Body of pancreas (tissue), 4 donors: ENCODE results near the gene PRRT4. TPM values are rescaled to one million over a fixed set of nuclear protein-coding genes. Genes with fewer than 3 reads are reported as not detected.

ENCODE experiments used
- ATAC-seq: fragments of 150-250 bp; one replicate; pipeline ENCODE4 v1.9.1; 2016
- DNase-seq, 4 donors: peaks; one replicate each; pipeline ENCODE4 v3.0.0-alpha.2; 2019
- H3K27ac ChIP-seq, 4 donors: fragments of 200-600 bp; sonication (generic); 1 replicate in 3 of 4; 2 replicates in 1 of 4; pipeline versions ENCODE4 v1.5.1 to v1.6.1; 2016 to 2019; ENCODE audit warnings: mild to moderate bottlenecking in 1 of 4, mixed read lengths in 1 of 4, moderate library complexity in 1 of 4
- H3K27me3 ChIP-seq, 2 donors: fragments of 200-600 bp; sonication (generic); one replicate each; pipeline ENCODE4 v1.6.0; 2016; ENCODE audit warnings: mild to moderate bottlenecking in 1 of 2
- H3K36me3 ChIP-seq, 2 donors: fragments of 200-600 bp; sonication (generic); replicated peaks in 1 of 2; 2 replicates each; pipeline ENCODE4 v1.5.1; 2016; ENCODE audit warnings: low read depth in 2 of 2; ENCODE audit not compliant: insufficient read depth in 1 of 2
- H3K4me1 ChIP-seq: fragments of 200-600 bp; sonication (generic); one replicate; pipeline ENCODE4 v1.6.0; 2016
- H3K4me3 ChIP-seq, 2 donors: fragments of 200-600 bp; sonication (generic); 1 replicate in 1 of 2; 2 replicates in 1 of 2; pipeline ENCODE4 v1.5.1; 2016 to 2019
- H3K9me3 ChIP-seq, 3 donors: fragments of 200-600 bp; sonication (generic); 1 replicate in 2 of 3; 2 replicates in 1 of 3; pipeline ENCODE4 v1.5.1; 2016
- POLR2A ChIP-seq, 3 donors: fragments of 450-650 bp; IDR thresholded peaks; one replicate each; pipeline ENCODE4 v1.6.1; 2016; ENCODE audit warnings: antibody characterized with exemption in 3 of 3, mild to moderate bottlenecking in 2 of 3
- WGBS, 2 donors: methylation state at CpG; one replicate each; pipeline ENCODE4 v1.1.5; 2017; 5-methylcytosine and 5-hydroxymethylcytosine counted together
- intact Hi-C: fragments of 100-400 bp; cut with DNase I; formaldehyde crosslinking; loops from one replicate; pipeline ENCODE4 v1.15.1; 2023
- total RNA-seq, 2 donors: library from RNA; depleted of rRNA; stranded (reverse); fragments of >200 nt; gene quantifications; one replicate each; pipeline ENCODE4 v1.1.0, GENCODE V29; 2016
- TF ChIP-seq, protein P1 (sequence below), 7 experiments: fragments of 450-650 bp in 4 of 7; fragments of 200-600 bp in 3 of 7; sonication (generic) in 3 of 7; IDR thresholded peaks; one replicate each; pipeline ENCODE4 v1.5.1; 2016 to 2019; ENCODE audit warnings: antibody characterized with exemption in 7 of 7

PRRT4 gene
- total RNA-seq, 2 donors from 2014 or later: 7.6 TPM; not detected in 1

DNA sequence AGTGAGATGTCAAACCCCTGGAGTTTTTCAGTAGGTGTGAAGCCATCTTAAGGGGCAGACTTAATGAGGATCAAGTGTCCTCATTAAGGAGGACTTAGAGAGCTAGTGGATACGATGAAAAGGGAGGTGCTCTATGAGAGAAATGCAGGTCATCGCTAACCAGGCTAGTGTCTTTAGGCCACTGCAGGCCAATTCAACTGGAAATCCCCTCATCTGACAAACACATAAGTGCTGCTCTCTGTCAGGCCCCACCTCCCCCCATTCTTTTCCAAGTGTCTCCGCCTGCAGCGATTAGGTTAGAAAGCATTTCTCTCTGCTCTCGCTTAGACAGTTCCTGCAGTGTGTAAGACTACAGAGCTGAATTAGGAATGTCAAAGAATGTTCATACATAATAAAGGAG lies 51.5 kb downstream of the PRRT4 start:
- TF ChIP-seq POLR2A (IDR thresholded peaks at IDR 0.05): no peak
- TF ChIP-seq, protein P1, sequence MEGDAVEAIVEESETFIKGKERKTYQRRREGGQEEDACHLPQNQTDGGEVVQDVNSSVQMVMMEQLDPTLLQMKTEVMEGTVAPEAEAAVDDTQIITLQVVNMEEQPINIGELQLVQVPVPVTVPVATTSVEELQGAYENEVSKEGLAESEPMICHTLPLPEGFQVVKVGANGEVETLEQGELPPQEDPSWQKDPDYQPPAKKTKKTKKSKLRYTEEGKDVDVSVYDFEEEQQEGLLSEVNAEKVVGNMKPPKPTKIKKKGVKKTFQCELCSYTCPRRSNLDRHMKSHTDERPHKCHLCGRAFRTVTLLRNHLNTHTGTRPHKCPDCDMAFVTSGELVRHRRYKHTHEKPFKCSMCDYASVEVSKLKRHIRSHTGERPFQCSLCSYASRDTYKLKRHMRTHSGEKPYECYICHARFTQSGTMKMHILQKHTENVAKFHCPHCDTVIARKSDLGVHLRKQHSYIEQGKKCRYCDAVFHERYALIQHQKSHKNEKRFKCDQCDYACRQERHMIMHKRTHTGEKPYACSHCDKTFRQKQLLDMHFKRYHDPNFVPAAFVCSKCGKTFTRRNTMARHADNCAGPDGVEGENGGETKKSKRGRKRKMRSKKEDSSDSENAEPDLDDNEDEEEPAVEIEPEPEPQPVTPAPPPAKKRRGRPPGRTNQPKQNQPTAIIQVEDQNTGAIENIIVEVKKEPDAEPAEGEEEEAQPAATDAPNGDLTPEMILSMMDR (IDR thresholded peaks at IDR 0.05): no peak
- WGBS, 2 donors: 93 to 97% methylated on average over 5 of the region's 5 CpGs
- peaks cover 21 to 38% of the 10 kb centered on the region in 2 donors for H3K36me3 ChIP-seq
- DNase-seq: no peak
- no peak for ATAC-seq
- no peaks in the 10 kb centered on the region for H3K27me3 ChIP-seq
- H3K4me1 ChIP-seq: no peaks in the 10 kb centered on the region
- H3K4me3 ChIP-seq: no peak overlapping the region
- H3K9me3 ChIP-seq: no peaks in the 10 kb centered on the region
- intact Hi-C loops: no loop called here
- no peak overlapping the region for H3K27ac ChIP-seq

DNA sequence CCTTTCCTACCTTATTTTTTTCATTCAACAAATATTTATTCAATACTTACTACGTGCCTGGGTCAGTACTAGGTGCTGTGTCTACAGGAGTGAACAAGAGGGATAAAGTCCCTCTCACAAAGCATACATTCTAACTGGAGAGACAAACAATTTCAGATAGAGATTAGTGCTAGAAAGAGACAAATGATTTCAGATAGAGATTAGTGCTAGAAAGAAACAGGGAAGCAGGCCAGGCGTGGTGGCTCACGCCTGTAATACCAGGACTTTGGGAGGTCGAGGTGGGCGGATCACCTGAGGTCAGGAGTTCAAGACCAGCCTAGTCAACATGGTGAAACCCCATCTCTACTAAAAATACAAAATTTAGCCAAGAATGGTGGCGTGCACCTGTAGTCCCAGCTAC lies 52.4 kb downstream of the PRRT4 start:
- Histone ChIP-seq H3K36me3 (peaks cover 13 to 33% of the 10 kb centered on the region in 2 donors), H3K27me3 (no peaks in the 10 kb centered on the region), H3K9me3 (no peaks in the 10 kb centered on the region), H3K4me1 (no peaks in the 10 kb centered on the region), H3K27ac (no peak overlapping the region), H3K4me3 (no peak overlapping the region)
- intact Hi-C loops: no loop called here
- no peak for TF ChIP-seq POLR2A (IDR thresholded peaks at IDR 0.05)
- TF ChIP-seq, protein P1 (IDR thresholded peaks at IDR 0.05): no peak
- ATAC-seq (no peak), DNase-seq (no peak)
- 93 to 94% methylated on average over 6 of the region's 6 CpGs for WGBS, 2 donors

DNA sequence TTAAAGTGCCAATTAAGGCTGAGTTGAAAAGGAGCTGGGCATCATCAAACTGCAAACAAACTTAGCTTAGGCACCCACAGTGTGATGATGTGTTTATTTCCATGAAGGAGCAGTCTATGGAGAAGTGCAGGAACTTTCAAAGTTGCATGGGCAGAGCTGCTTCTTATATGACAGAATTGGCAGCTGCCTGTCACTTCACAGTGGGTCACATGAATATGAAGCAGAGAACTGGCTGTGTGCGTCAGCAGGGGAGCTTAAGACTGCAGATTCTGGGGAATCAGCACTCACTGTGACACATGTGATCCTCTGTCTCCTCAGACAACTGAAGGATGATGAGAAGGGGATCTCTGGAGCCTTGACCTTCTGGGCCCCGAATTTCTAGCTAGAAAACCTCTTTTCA lies 54.4 kb downstream of the PRRT4 start:
- TF ChIP-seq, protein P1 (IDR thresholded peaks at IDR 0.05): no peak
- no peak for TF ChIP-seq POLR2A (IDR thresholded peaks at IDR 0.05)
- Histone ChIP-seq H3K27ac (no peak overlapping the region), H3K4me3 (no peak overlapping the region), H3K9me3 (no peaks in the 10 kb centered on the region), H3K27me3 (no peaks in the 10 kb centered on the region), H3K36me3 (peaks cover 7 to 19% of the 10 kb centered on the region in 2 donors), H3K4me1 (no peaks in the 10 kb centered on the region)
- DNase-seq (no peak), ATAC-seq (no peak)
- 79 to 89% methylated on average over 2 of the region's 2 CpGs for WGBS, 2 donors
- intact Hi-C loops: no loop called here

DNA sequence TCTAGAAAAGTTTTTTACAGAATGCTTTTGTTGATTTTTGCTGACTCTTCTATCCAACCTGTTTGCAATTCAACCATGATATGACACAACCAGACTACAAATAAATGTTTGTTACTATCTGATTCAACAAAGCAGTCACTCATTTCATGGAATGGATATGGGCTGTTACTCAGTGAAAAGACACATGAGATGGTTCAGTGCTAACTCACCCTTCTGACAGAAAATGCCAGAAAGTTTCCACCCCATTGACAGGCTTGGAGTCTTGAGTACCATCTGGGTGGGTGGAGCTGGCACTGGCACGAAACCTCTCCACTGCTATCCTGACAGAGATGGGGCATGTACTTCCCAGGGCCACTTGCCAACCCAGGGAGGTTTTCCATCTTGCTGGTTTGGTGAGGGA lies 57.3 kb downstream of the PRRT4 start:
- Histone ChIP-seq H3K27ac (no peak overlapping the region), H3K4me3 (no peak overlapping the region), H3K27me3 (no peaks in the 10 kb centered on the region), H3K4me1 (no peaks in the 10 kb centered on the region), H3K36me3 (peaks cover 7 to 10% of the 10 kb centered on the region in 2 donors), H3K9me3 (no peaks in the 10 kb centered on the region)
- intact Hi-C loops: no loop called here
- TF ChIP-seq, protein P1 (IDR thresholded peaks at IDR 0.05): no peak
- TF ChIP-seq POLR2A (IDR thresholded peaks at IDR 0.05): no peak
- 94% methylated on average over 1 of the region's 1 CpG; no CpG with 5 or more reads in 1 of the 2 donors for WGBS, 2 donors
- no peak for DNase-seq
- no peak for ATAC-seq

DNA sequence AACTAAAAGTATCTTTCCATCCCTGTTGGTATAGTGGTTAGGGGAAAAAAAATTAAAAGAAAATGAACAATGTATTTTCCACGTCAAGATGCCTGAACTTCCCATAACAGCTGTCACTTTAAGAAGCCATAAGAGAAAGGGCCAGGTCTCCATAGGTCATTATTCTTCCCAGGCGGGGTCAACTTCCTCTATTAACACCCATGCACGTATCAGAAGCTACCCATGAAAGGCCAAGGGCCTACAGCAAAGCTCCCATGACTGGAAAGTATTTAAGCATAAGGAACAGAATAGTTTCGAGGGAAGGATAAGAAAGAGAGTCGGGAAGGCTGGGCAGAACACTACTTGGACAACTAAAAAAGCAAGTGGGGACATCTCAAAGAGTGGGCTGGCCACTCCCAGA lies 57.8 kb downstream of the PRRT4 start:
- DNase-seq: no peak
- peaks cover 7 to 10% of the 10 kb centered on the region in 2 donors for H3K36me3 ChIP-seq
- ATAC-seq: no peak

More for the DNA sequence above, 57.8 kb downstream of the PRRT4 start:
- TF ChIP-seq, protein P1 (IDR thresholded peaks at IDR 0.05): no peak
- TF ChIP-seq POLR2A (IDR thresholded peaks at IDR 0.05): no peak
- no peaks in the 10 kb centered on the region for H3K4me1 ChIP-seq
- no peak overlapping the region for H3K4me3 ChIP-seq
- H3K9me3 ChIP-seq: no peaks in the 10 kb centered on the region
- H3K27ac ChIP-seq: no peak overlapping the region
- no peaks in the 10 kb centered on the region for H3K27me3 ChIP-seq
- 89 to 94% methylated on average over 5 of the region's 5 CpGs for WGBS, 2 donors
- intact Hi-C loops: no loop called here
